GM12865 (cell line): ENCODE results near the gene LPCAT4.
"Not testable (repeated sequence)": the region's sequence is repeated elsewhere in the genome, so short reads cannot be mapped to it uniquely, and the experiment has no call there.

Experiments used
- DNase-seq: peaks from one replicate; pipeline ENCODE4 v3.0.0; 2010; ENCODE audit warnings: low read depth
- H3K4me3 ChIP-seq: 2 replicates; pipeline ENCODE4 v1.5.1; 2011; ENCODE audit warnings: mild to moderate bottlenecking, low read depth, low read length, control low read depth
- TF ChIP-seq, protein P1 (sequence below): IDR thresholded peaks from 2 replicates; pipeline ENCODE4 v1.5.1; 2011; ENCODE audit warnings: low read length, control low read depth, low read depth, inconsistent platforms; ENCODE audit not compliant: insufficient read depth; ENCODE audit errors: missing control alignments

LPCAT4 gene

DNA sequence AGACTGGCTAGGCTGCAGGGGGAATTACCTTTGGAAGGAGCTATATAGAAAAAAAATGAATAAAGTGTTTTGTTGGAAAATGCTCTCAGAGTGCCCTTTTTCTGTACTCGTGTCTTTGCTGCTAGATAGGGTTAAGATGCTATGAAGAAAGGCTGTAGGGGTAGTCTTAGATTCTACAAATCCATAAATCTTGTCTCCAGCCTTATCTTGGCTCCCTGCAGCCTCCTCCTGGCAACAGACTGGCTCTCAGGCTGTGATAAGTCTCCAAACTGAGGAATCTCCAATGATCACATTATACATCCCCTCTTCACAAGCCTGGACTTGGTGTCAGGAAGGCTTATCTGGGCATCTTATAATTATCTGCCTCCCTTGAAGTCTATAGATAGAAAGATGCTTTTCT, 9.3 kb downstream of the LPCAT4 start:
- TF ChIP-seq, protein P1, sequence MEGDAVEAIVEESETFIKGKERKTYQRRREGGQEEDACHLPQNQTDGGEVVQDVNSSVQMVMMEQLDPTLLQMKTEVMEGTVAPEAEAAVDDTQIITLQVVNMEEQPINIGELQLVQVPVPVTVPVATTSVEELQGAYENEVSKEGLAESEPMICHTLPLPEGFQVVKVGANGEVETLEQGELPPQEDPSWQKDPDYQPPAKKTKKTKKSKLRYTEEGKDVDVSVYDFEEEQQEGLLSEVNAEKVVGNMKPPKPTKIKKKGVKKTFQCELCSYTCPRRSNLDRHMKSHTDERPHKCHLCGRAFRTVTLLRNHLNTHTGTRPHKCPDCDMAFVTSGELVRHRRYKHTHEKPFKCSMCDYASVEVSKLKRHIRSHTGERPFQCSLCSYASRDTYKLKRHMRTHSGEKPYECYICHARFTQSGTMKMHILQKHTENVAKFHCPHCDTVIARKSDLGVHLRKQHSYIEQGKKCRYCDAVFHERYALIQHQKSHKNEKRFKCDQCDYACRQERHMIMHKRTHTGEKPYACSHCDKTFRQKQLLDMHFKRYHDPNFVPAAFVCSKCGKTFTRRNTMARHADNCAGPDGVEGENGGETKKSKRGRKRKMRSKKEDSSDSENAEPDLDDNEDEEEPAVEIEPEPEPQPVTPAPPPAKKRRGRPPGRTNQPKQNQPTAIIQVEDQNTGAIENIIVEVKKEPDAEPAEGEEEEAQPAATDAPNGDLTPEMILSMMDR: no peak
- H3K4me3 ChIP-seq: no peak overlapping the region
- DNase-seq: no peak

- TF ChIP-seq, protein P1: no peak
Measured at GRCh38 chr15:34355241-34355640, 11.8 kb downstream of the LPCAT4 start.

DNA sequence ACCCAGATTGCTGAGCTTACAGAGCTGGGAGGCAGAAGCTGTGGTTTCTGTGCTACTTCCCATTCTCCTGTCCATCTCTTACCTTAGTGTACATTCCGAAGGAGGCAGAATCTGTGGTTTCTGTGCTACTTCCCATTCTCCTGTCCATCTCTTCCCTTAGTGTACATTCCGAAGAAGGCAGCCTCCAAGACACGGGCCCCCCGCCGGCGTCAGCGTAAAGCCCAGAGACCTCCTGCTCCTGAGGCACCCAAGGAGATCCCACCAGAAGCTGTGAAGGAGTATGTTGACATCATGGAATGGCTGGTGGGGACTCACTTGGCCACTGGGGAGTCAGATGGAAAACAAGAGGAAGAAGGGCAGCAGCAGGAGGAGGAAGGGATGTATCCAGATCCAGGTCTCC, 12.7 kb downstream of the LPCAT4 start:
- no peak for DNase-seq
- no peak overlapping the region for H3K4me3 ChIP-seq
- TF ChIP-seq, protein P1: no peak

More at GRCh38 chr15:34355241-34355640, 11.8 kb downstream of the LPCAT4 start:
- no peak for DNase-seq
- no peak overlapping the region for H3K4me3 ChIP-seq

DNA sequence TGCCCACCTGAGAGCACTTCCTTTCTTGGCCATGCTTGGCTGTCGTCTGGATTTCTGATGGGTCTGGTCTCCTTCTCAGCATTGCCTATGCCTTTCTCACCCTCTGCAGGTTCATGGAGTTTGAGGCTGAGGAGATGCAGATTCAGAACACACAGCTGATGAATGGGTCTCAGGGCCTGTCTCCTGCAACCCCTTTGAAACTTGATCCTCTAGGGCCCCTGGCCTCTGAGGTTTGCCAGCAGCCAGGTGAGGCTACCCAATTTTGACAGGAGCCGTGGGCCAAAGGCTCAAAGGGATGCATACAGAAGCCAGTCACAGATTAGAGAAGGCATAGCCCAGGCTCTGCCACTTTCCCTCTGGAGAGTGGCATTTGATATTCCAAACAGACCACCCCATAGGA, 13.4 kb downstream of the LPCAT4 start:
- DNase-seq: no peak
- TF ChIP-seq, protein P1: no peak
- H3K4me3 ChIP-seq: no peak overlapping the region

GRCh38 chr15:34352996-34353395, 14.0 kb downstream of the LPCAT4 start:
- not testable (repeated sequence) for H3K4me3 ChIP-seq, DNase-seq

- TF ChIP-seq, protein P1: no peak
- DNase-seq: no peak
- H3K4me3 ChIP-seq: no peak overlapping the region
Measured at GRCh38 chr15:34349769-34350168, 17.2 kb downstream of the LPCAT4 start.

- H3K4me3 ChIP-seq: no peak overlapping the region
- TF ChIP-seq, protein P1: no peak
- no peak for DNase-seq
Measured at GRCh38 chr15:34348735-34349300, 18.2 kb downstream of the LPCAT4 start.
